HUDEP-2 (cell line): ENCODE data around the gene GSTA3.
"Not testable (repeated sequence)": the region's sequence is repeated elsewhere in the genome, so short reads cannot be mapped to it uniquely, and the experiment has no call there.

ENCODE experiments used
- DNase-seq, 76 experiments: peaks; one replicate each; lab custom pipeline; 2025; ENCODE audit not compliant: unreplicated experiment in 76 of 76; lab: John Stamatoyannopoulos, UW

The GSTA3 gene

GRCh38 chr6:52909531-52909930 is at the start of gene GSTA3:
TSS of gene GSTA3 (minus strand) at chr6:52909698. CDS start at chr6:52905834, 3,864 bp downstream.
- no peak for DNase-seq

GRCh38 chr6:52958546-52959255 is 49.2 kb upstream of the GSTA3 start:
- DNase-seq, result no peak

GRCh38 chr6:52955871-52956270 is 46.4 kb upstream of the GSTA3 start:
- DNase-seq, result no peak

GRCh38 chr6:52953911-52954839 is 44.7 kb upstream of the GSTA3 start:
- no peak for DNase-seq

- DNase-seq, result peak in 4 of 76 experiments; percentile 3 to 14 (median 10)
Measured at GRCh38 chr6:52946306-52946705, 36.8 kb upstream of the GSTA3 start.

GRCh38 chr6:52942821-52943220 is 33.3 kb upstream of the GSTA3 start:
- not testable (repeated sequence) for DNase-seq

- DNase-seq, result no peak
Measured at GRCh38 chr6:52942221-52942620, 32.7 kb upstream of the GSTA3 start.

GRCh38 chr6:52937908-52938307 is 28.4 kb upstream of the GSTA3 start:
- no peak for DNase-seq

GRCh38 chr6:52933778-52934177 is 24.3 kb upstream of the GSTA3 start:
- no peak for DNase-seq

- no peak for DNase-seq
Measured at GRCh38 chr6:52931351-52931750, 21.9 kb upstream of the GSTA3 start.

GRCh38 chr6:52929321-52930164 is 20.0 kb upstream of the GSTA3 start:
- DNase-seq, result peak in 73 of 76 experiments; percentile 22 to 99 (median 88)

GRCh38 chr6:52927451-52927850 is 18.0 kb upstream of the GSTA3 start:
- no peak for DNase-seq

GRCh38 chr6:52925919-52926792 is 16.7 kb upstream of the GSTA3 start:
- no peak for DNase-seq

- DNase-seq, result no peak
Measured at GRCh38 chr6:52925042-52925441, 15.5 kb upstream of the GSTA3 start.

GRCh38 chr6:52923689-52924088 is 14.2 kb upstream of the GSTA3 start:
- DNase-seq, result not testable (repeated sequence)

- DNase-seq, result no peak
Measured at GRCh38 chr6:52922161-52922560, 12.7 kb upstream of the GSTA3 start.

GRCh38 chr6:52921743-52922142 is 12.2 kb upstream of the GSTA3 start:
- no peak for DNase-seq

GRCh38 chr6:52919511-52919910 is 10.0 kb upstream of the GSTA3 start:
- DNase-seq, result not testable (repeated sequence)

GRCh38 chr6:52918771-52919170 is 9.3 kb upstream of the GSTA3 start:
- DNase-seq, result not testable (repeated sequence)
